ENCODE data around the gene LSAMP. TPM values are rescaled to one million over a fixed set of nuclear protein-coding genes. Genes with fewer than 3 reads are reported as not detected.

Gene LSAMP
- total RNA-seq, 1 donor from 2014 or later, result 4.4 TPM

DNA sequence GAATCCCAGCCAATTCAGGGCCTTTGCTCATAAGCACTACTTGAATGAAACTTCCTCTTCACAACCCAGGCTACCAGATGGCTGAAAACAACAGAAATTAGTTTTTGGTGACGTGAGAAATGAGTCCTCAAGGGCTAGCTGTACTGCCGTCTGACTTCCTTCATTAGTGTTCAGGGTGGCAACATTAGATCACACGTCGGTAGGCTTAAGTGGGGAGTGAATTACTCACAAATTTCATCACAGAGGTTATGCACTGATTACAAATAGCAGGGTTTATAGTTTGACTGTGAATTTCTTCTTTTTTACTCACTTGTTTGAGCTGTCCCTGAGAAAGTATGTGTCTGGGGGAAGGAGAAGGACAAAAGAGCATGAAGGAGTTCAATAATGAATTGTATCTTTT, 424.8 kb downstream of the LSAMP start:
- Mint-ChIP-seq H3K4me1 (ENCODE audit: unreplicated experiment) (no peaks in the 10 kb centered on the region), H3K27me3 (ENCODE audit: unreplicated experiment) (no peaks in the 10 kb centered on the region), H3K27ac (ENCODE audit: unreplicated experiment) (no peak overlapping the region), H3K4me3 (ENCODE audit: unreplicated experiment) (no peak overlapping the region), H3K9me3 (ENCODE audit: unreplicated experiment) (no peaks in the 10 kb centered on the region), H3K36me3 (ENCODE audit: unreplicated experiment) (no peaks in the 10 kb centered on the region)
- TF ChIP-seq, protein P1, sequence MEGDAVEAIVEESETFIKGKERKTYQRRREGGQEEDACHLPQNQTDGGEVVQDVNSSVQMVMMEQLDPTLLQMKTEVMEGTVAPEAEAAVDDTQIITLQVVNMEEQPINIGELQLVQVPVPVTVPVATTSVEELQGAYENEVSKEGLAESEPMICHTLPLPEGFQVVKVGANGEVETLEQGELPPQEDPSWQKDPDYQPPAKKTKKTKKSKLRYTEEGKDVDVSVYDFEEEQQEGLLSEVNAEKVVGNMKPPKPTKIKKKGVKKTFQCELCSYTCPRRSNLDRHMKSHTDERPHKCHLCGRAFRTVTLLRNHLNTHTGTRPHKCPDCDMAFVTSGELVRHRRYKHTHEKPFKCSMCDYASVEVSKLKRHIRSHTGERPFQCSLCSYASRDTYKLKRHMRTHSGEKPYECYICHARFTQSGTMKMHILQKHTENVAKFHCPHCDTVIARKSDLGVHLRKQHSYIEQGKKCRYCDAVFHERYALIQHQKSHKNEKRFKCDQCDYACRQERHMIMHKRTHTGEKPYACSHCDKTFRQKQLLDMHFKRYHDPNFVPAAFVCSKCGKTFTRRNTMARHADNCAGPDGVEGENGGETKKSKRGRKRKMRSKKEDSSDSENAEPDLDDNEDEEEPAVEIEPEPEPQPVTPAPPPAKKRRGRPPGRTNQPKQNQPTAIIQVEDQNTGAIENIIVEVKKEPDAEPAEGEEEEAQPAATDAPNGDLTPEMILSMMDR (IDR thresholded peaks at IDR 0.05), result no peak
- DNase-seq (ENCODE audit: extremely low spot score, unreplicated experiment), result no peak

DNA sequence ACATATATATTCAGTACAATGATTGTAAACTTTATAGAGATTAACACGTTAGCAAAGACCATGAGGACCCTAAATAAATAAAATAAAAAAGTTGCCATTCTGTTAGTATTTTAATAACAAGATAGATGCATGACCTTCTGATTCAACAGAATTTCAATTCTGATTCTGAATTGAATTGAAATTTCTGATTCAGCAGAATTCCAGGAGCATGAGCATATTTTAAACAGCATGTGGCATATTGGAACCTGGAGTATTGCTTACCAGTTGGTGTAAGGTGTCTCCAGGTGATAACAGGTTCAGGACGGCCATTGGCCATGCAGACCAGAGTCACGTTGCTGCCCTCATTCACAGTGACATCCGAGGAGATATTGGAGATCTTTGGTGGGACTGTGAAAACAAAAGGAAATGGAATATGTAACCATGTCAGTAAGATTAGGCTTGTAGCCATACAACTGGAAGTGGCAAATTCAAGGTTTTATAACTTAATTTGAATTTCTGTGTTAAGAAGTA, 426.0 kb downstream of the LSAMP start:
- Mint-ChIP-seq H3K27ac (ENCODE audit: unreplicated experiment) (no peak overlapping the region), H3K4me3 (ENCODE audit: unreplicated experiment) (no peak overlapping the region), H3K9me3 (ENCODE audit: unreplicated experiment) (no peaks in the 10 kb centered on the region), H3K4me1 (ENCODE audit: unreplicated experiment) (no peaks in the 10 kb centered on the region), H3K36me3 (ENCODE audit: unreplicated experiment) (no peaks in the 10 kb centered on the region), H3K27me3 (ENCODE audit: unreplicated experiment) (no peaks in the 10 kb centered on the region)
- no peak for DNase-seq (ENCODE audit: extremely low spot score, unreplicated experiment)
- TF ChIP-seq, protein P1 (IDR thresholded peaks at IDR 0.05), result no peak

DNA sequence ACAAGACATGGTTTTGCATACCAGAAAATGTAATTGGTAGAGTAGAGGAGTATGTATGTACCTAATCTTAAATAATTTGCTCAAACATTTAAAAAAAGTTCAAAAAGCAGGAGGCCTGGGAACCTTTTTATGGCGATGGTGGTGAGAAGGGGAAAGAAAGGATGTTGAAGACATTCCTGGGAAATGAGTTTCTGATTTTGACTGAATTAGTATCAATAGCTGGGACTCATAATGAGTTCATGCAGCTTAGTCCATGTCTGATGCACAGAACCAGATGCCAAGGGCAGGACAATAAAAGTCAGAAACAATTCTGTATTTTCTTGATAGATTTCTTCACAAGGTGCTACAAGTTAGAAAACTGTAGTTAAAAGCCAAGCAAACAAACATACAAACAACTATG, 426.6 kb downstream of the LSAMP start:
- Mint-ChIP-seq H3K27me3 (ENCODE audit: unreplicated experiment) (no peaks in the 10 kb centered on the region), H3K36me3 (ENCODE audit: unreplicated experiment) (no peaks in the 10 kb centered on the region), H3K9me3 (ENCODE audit: unreplicated experiment) (no peaks in the 10 kb centered on the region), H3K4me1 (ENCODE audit: unreplicated experiment) (no peaks in the 10 kb centered on the region), H3K4me3 (ENCODE audit: unreplicated experiment) (no peak overlapping the region), H3K27ac (ENCODE audit: unreplicated experiment) (no peak overlapping the region)
- TF ChIP-seq, protein P1 (IDR thresholded peaks at IDR 0.05), result no peak
- no peak for DNase-seq (ENCODE audit: extremely low spot score, unreplicated experiment)

DNA sequence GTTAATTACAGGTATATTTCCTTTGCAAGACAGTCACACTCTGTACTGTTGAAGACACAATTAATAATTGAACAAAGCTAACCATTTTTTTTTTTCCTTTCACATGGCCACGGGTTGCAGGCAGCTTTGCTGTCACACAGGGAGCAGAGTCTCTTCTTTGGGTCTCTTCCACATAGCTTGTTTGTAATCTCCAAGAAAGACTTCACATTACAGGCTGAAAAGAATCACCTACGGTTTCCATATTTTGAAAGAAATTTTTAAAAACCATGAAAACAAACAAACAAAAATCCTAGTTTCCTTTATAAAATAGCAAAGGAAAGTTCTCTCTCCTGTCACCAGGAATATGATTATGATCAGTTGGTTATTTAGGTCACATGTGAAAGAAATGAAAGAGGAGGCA, 429.4 kb downstream of the LSAMP start:
- TF ChIP-seq, protein P1 (IDR thresholded peaks at IDR 0.05), result no peak
- Mint-ChIP-seq H3K4me1 (ENCODE audit: unreplicated experiment) (no peaks in the 10 kb centered on the region), H3K36me3 (ENCODE audit: unreplicated experiment) (no peaks in the 10 kb centered on the region), H3K27me3 (ENCODE audit: unreplicated experiment) (no peaks in the 10 kb centered on the region), H3K9me3 (ENCODE audit: unreplicated experiment) (no peaks in the 10 kb centered on the region), H3K4me3 (ENCODE audit: unreplicated experiment) (no peak overlapping the region), H3K27ac (ENCODE audit: unreplicated experiment) (no peak overlapping the region)
- DNase-seq (ENCODE audit: extremely low spot score, unreplicated experiment), result no peak

DNA sequence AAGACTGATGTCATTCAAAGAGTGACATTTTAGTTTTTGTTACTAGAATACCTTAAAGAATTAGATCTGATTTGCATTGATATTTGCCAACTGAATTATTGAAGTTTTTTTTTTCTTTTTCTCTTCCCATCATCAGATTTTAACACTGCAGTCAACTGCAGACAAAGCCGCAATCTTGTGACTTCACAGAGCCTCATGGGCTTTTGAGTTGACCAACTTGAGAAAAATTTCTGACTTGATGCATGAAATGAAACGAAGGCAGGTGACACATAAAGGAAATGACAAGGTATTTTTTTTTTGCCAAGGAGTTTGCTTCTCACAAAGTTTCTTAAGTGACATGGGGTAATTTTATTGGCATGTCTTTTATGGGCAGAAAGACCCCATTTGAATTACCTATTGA, 438.3 kb downstream of the LSAMP start:
- TF ChIP-seq, protein P1 (IDR thresholded peaks at IDR 0.05), result no peak
- Mint-ChIP-seq H3K27ac (ENCODE audit: unreplicated experiment) (no peak overlapping the region), H3K9me3 (ENCODE audit: unreplicated experiment) (no peaks in the 10 kb centered on the region)

More for the DNA sequence above, 438.3 kb downstream of the LSAMP start:
- Mint-ChIP-seq H3K4me3 (ENCODE audit: unreplicated experiment) (no peak overlapping the region), H3K27me3 (ENCODE audit: unreplicated experiment) (no peaks in the 10 kb centered on the region), H3K36me3 (ENCODE audit: unreplicated experiment) (no peaks in the 10 kb centered on the region), H3K4me1 (ENCODE audit: unreplicated experiment) (peaks cover 26% of the 10 kb centered on the region)
- no peak for DNase-seq (ENCODE audit: extremely low spot score, unreplicated experiment)

Measured in osteocyte (in vitro differentiated cells).